Epithelial cell of proximal tubule (primary cell): Measurements from ENCODE around the gene FARSB. TPM values are rescaled to one million over a fixed set of nuclear protein-coding genes. Genes with fewer than 3 reads are reported as not detected.

Experiments used
- DNase-seq: peaks from one replicate; pipeline ENCODE4 v3.0.0-alpha.2; 2011; ENCODE audit warnings: low read depth
- H3K4me3 ChIP-seq: 2 replicates; pipeline ENCODE4 v1.5.1; 2011; ENCODE audit warnings: low read depth, mild to moderate bottlenecking, low read length
- total RNA-seq: library from RNA; depleted of rRNA; stranded (reverse); fragments of >200 nt; gene quantifications from 2 replicates; pipeline ENCODE4 v1.2.3, GENCODE V29; 2015
- TF ChIP-seq, protein P1 (sequence below): conservative IDR thresholded peaks from 2 replicates; pipeline ENCODE4 v1.5.1; 2012; ENCODE audit warnings: low read depth, mild to moderate bottlenecking, low read length

FARSB gene
- total RNA-seq, 1 donor from 2014 or later, result 18.3 TPM

- no peak overlapping the region for H3K4me3 ChIP-seq
- no peak for DNase-seq
- TF ChIP-seq, protein P1, sequence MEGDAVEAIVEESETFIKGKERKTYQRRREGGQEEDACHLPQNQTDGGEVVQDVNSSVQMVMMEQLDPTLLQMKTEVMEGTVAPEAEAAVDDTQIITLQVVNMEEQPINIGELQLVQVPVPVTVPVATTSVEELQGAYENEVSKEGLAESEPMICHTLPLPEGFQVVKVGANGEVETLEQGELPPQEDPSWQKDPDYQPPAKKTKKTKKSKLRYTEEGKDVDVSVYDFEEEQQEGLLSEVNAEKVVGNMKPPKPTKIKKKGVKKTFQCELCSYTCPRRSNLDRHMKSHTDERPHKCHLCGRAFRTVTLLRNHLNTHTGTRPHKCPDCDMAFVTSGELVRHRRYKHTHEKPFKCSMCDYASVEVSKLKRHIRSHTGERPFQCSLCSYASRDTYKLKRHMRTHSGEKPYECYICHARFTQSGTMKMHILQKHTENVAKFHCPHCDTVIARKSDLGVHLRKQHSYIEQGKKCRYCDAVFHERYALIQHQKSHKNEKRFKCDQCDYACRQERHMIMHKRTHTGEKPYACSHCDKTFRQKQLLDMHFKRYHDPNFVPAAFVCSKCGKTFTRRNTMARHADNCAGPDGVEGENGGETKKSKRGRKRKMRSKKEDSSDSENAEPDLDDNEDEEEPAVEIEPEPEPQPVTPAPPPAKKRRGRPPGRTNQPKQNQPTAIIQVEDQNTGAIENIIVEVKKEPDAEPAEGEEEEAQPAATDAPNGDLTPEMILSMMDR, result no peak
These were observed 9.9 kb downstream of the FARSB start for GRCh38 chr2:222646008-222646407.

GRCh38 chr2:222643134-222643533, 12.8 kb downstream of the FARSB start:
- TF ChIP-seq, protein P1, result no peak
- no peak for DNase-seq
- no peak overlapping the region for H3K4me3 ChIP-seq

DNA sequence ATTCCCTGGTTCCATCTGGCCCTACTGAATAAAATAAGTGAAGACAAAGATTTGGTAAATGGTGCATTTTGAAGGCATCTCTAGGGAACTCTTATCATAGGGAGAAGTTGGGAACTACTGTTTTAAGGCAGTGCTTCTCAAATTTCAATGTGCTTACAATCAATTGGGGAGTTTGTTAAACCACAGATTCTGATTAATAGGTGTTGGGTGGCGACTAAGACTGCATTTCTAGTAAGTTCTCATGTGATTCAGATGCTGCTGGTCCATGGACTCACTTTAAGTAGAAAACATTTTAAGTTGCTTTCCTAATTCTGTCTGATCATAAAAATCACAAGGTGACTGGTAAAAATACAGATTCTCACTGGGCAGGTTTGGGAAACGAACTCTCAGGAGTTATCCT, 14.6 kb downstream of the FARSB start:
- no peak overlapping the region for H3K4me3 ChIP-seq
- TF ChIP-seq, protein P1, result no peak
- DNase-seq, result no peak

- H3K4me3 ChIP-seq, result no peak overlapping the region
- no peak for DNase-seq
- TF ChIP-seq, protein P1, result no peak
These were observed 18.8 kb downstream of the FARSB start for GRCh38 chr2:222637067-222637466.

DNA sequence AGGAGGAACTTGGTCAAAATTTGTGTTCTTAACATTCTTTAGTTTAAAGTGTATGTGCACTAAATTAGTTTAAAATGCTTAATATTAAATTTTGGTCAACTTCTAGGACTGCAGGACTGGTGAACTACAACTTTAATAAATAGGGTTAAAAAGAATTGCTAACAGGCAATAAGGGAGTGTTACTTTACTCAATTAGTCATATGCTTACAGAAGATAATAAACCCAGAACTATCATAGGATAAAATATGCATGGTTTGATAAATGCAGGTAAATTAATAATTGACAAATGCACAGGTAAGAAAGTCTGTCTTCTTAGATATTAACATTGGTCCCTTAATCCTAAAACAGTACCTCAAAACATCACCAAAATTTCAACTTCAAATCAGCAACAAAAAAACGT, 20.6 kb downstream of the FARSB start:
- H3K4me3 ChIP-seq, result no peak overlapping the region
- DNase-seq, result no peak
- TF ChIP-seq, protein P1, result no peak

GRCh38 chr2:222627764-222628163, 28.1 kb downstream of the FARSB start:
- DNase-seq, result no peak
- no peak overlapping the region for H3K4me3 ChIP-seq
- TF ChIP-seq, protein P1, result no peak

DNA sequence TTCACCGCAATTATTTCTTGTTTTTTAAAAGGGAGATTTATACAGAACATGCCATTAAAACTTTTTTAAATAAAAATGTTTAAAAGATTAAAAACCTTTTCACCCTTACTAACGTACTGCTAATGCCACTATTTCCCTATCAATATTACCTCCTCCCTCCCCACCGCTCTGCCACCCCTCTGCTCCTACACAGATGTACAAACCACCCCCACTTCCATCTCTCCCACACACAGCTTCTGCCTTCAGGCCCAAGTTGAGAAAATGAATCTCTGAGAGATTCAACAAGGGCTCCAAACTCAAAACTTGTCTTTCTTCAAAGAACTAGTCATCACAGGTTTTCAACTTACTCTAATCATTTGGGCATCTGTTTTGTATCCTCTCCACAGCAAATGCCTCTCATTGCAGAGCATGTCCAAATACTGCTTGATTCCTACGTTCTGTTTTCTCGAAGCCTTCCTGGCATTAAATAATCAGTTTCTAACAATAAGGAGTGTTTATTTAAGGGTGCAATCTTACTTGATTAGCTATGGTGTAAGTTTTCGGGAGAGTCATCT, 32.1 kb downstream of the FARSB start:
- TF ChIP-seq, protein P1, result no peak
- no peak overlapping the region for H3K4me3 ChIP-seq
- no peak for DNase-seq
